NT2/D1 (cell line): ENCODE results near the gene MPPED1.

Experiments used
- YY1 ChIP-seq: IDR thresholded peaks from 2 replicates; pipeline ENCODE4 v1.6.1; 2011; ENCODE audit not compliant: insufficient read length, insufficient read depth
- ZNF274 ChIP-seq: IDR thresholded peaks from 2 replicates; pipeline ENCODE4 v1.6.1; 2011; ENCODE audit warnings: mild to moderate bottlenecking, low read depth, low read length

DNA sequence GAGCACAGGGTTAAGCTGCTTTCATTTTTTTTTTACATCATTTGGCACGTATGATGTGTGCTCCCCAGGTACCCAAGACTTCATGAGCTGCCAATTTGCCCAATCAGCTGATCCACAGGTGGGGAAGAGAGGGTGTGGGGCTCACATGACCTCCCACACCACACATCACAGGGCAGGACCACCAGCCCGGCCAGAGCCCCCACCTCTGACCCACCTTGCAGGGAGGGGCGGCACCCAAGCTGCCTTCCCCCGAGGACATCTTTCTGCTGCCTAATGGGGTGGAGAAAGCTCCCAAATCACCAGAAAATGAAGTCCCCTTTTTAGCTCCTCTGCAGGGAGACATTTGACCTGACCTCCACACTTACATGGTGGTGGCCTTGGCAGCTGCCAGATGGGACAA is 119.8 kb downstream of the MPPED1 start:
- TF ChIP-seq YY1 (no peak), ZNF274 (no peak)
